T-helper 2 cell treated with Interferon-gamma antibody and Interleukin-4, amounts not matched to agents 100 ng/mL and 5 ng/mL, for 36 hours (primary cell): ENCODE data around the gene AHNAK. TPM values are rescaled to one million over a fixed set of nuclear protein-coding genes. Genes with fewer than 3 reads are reported as not detected.
"Not testable (repeated sequence)": the region's sequence is repeated elsewhere in the genome, so short reads cannot be mapped to it uniquely, and the experiment has no call there.

Source experiments
- intact Hi-C: fragments of 100-400 bp; cut with micrococcal nuclease; formaldehyde crosslinking; loops from one replicate; pipeline ENCODE4 v1.15.1; 2023
- total RNA-seq: library from RNA; stranded (reverse); gene quantifications from 2 replicates; pipeline ENCODE4 v1.2.3, GENCODE V29; 2022

AHNAK gene
- total RNA-seq, 1 donor from 2014 or later: 288 TPM

DNA sequence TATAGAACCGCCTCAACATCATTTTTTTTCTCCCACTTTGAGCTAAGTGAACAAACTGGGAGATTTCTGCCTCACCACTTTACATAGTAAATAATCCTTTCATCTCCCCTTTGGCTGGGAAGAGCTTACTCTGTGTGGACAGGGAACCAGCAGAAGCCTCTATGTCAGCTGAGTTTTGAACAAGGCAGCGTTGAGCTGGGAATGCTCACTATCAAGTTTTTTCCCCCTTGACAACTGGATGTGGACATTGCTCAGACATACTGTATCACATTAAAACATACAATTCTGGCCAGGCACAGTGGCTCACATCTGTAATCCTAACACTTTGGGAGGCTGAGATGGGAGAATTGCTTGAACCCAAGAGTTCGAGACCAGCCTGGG lies 46.0 kb downstream of the AHNAK start:
- intact Hi-C loops: no loop called here

- intact Hi-C loops: no loop called here
Observed at GRCh38 chr11:62499944-62500649, 46.5 kb downstream of the AHNAK start.

- intact Hi-C loops: not testable (repeated sequence)
Observed at GRCh38 chr11:62499311-62499943, 47.2 kb downstream of the AHNAK start.

GRCh38 chr11:62498492-62499286 lies 47.9 kb downstream of the AHNAK start:
- intact Hi-C loops: no loop called here

DNA sequence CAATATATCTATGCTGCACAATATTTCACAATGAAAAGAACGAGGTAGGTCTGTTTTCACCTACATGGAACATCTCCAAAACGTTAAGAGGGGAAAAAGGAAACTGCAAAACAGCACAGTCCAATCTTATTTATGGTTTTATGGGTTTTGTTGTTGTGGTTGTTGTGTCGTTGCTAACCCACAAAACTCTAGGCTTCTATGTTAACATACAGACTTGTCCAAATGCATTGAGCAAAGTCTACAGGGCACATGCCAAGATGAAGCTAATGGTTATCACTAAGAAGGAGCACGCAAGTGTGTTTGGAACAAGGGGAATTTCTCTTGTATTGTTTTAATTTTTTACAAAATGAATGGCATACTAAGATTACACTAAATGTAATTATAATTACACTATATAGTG lies 48.6 kb downstream of the AHNAK start:
- intact Hi-C loops: no loop called here

- intact Hi-C loops: no loop called here
Observed at GRCh38 chr11:62497132-62497801, 49.3 kb downstream of the AHNAK start.

- intact Hi-C loops: no loop called here
Observed at GRCh38 chr11:62496676-62497075, 49.9 kb downstream of the AHNAK start.

DNA sequence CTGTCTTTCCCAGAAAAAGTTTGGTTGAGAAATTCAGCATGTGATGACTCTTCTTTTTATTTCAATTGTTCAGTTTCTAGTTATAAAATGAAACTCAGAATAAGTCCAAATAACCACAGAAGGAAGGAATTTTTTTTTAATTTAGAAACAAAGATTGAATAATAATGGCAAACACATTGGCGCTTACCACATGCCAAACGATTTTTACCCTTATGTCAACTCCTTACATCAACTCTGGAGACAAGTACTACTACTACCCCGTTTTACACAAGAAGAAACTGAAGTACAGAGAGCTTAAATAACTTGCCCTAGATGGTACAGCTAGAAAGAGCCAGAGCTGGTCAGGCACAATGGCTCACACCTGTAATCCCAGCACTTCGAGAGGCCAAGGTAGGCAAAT lies 52.4 kb downstream of the AHNAK start:
- intact Hi-C loops: no loop called here

DNA sequence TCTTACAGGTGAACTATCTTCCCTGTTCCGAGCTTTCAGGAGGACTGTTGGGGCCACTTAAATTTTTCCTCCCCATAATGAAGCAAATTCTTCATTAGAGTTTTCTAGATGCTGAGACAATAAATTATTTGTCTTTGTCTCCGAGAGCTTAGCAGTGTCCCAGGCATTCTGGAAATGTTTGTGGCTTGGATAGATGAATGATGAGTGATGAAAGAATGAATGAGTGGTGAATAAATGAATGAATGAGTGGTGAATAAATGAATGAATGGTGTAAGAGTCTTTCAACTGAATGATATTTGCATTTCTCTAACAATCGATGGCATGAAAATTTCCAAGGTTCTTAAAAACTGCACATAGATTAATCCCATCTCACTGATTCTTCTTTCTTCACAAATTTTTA lies 52.8 kb downstream of the AHNAK start:
- intact Hi-C loops: no loop called here

- intact Hi-C loops: no loop called here
Observed at GRCh38 chr11:62492586-62492985, 54.0 kb downstream of the AHNAK start.

GRCh38 chr11:62491571-62492329 lies 54.9 kb downstream of the AHNAK start:
- intact Hi-C loops: no loop called here

GRCh38 chr11:62489204-62489603 lies 57.4 kb downstream of the AHNAK start:
- intact Hi-C loops: loop anchor here (10.0 kb wide), 1 partner anchor 64 kb away; no protein-coding TSS in a partner anchor

DNA sequence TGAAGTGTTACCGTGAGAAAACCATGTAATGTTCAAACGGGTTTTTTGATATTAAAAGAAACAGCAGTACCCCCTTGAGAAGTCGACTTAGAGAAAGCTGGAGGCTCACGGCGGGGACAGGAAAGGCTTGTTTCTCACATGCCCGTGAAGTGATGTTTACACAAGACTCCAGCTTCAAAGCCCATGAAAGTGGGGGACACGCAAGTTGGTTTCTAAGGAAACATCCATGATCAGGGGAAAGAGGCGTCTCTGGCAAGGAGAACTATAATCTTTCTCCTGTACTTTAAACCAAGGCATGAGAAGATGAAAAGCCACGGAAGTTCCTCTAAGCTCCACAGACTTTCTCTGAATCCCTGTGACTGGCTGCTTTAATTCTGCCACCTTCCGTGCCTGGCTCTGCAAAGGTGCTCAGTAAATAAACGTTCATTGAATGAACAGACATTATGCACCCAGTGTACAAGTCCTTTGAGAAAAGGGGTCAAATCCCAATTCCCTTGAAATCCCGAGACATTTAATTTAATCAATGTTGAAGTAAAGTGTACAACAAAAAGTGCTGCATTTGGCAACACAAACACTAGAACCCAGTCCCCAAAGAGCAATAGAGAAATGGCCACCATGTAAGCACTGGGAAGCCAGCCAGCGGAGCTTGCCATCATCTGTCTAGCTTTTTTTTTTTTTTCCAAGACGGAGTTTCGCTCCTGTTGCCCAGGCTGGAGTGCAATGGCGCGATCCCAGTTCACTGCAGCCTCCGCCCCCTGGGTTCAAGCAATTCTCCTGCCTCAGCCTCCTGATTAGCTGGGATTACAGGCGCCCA lies 58.7 kb downstream of the AHNAK start:
- intact Hi-C loops: loop anchor here (10.0 kb wide), 1 partner anchor 63 kb away; no protein-coding TSS in a partner anchor

GRCh38 chr11:62487136-62487535 lies 59.5 kb downstream of the AHNAK start:
- intact Hi-C loops: loop anchor here (10.0 kb wide), 1 partner anchor 62 kb away; no protein-coding TSS in a partner anchor

DNA sequence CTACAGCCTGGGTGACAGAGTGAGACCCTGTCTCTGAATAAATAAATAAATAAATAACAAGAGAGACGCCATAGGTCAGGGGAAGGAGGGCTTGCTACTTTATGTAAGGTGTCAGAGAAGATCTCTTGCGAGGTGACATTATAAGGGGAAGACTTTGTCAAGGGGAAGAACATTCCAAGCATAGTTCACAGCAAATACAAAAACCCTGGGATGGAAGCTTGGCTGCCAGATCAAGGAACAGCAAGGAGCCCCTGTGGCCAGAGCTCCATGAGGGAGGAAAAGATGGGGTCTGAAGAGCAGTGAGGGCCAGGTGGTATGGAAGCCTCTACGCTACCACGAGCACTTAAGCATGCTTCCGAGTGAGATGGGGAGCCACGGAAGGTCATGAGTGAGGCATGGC lies 62.3 kb downstream of the AHNAK start:
- intact Hi-C loops: loop anchor here (10.0 kb wide), 1 partner anchor 60 kb away; no protein-coding TSS in a partner anchor

DNA sequence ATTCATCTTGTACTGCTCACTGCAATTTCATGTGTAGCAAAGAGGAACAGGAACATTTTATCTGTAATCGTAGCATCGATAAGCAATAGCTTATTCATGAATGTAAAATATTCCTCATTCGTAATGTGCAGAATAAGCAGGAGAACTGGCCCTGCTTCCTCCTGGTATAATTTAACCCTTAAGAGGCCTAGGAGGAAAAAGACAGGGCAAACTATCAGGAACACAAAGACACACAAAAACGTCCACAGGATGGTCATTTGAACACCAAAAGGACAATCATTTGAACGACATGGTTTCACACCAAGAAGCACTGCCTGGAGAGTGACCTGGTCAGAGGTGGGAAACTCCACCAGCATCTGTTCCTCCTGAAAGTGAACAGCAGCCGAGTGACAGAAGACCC lies 63.9 kb downstream of the AHNAK start:
- intact Hi-C loops: loop anchor here (10.0 kb wide), 1 partner anchor 58 kb away; no protein-coding TSS in a partner anchor

DNA sequence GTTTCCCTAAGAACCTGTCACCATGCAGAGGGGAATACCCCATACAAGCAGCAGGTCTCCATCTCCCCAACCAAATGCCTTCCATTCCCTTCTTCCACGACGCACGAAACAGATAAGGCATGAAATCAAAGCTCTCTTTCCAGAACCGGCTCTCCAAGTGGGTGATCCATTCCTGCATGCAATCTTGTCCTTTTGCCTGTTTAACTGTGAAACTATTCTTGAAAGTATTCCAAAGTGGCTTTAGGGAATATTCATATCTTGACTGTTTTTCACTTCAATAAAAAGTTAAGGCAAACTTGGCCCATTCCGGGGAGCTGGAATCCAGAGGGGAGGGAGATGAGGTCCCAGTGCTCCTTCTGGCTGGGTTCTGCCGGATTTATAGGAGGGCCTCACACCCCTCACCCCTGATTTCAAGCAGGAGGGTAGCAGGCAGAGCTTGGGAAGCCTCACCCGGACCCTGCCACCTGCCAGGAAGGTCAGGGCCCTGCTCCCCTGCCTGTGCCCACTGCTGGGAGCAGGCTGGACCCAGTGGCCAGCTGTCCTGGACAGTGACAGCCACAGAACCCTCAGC lies 66.9 kb downstream of the AHNAK start:
- intact Hi-C loops: loop anchor here (10.0 kb wide), 1 partner anchor 55 kb away; no protein-coding TSS in a partner anchor

GRCh38 chr11:62477927-62478326 lies 68.7 kb downstream of the AHNAK start:
- intact Hi-C loops: no loop called here
